AG10803 (cell line): ENCODE measurements around the gene THAP6.
A peak's percentile ranks its signal among the peaks of the same experiment; 100 is the strongest.

ENCODE experiments used
- DNase-seq: peaks from one replicate; pipeline ENCODE4 v3.0.0; 2010; ENCODE audit warnings: low read depth
- H3K4me3 ChIP-seq: 2 replicates; pipeline ENCODE4 v1.5.1; 2011; ENCODE audit warnings: mild to moderate bottlenecking, low read length, control low read depth
- TF ChIP-seq, protein P1 (sequence below): conservative IDR thresholded peaks from 2 replicates; pipeline ENCODE4 v1.5.1; 2011; ENCODE audit warnings: mild to moderate bottlenecking, low read length, control low read depth, inconsistent platforms

Gene THAP6

DNA sequence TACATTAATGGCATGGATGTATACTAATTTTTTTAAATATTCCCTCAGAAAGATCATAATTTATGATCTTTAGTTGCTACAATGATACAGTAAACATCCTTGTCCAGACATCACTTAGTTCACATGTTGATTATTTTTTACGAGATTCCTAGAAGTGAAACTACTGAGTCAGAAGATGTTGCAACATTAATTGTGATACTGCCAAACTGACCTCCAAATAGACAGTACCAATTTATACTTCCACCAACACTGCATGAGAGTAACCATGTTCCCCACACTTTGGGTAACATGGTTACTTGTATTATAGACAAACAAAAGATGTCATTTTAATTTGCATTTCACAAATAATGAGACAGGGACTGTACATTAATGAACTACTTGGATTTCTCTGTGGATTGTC lies 19.7 kb upstream of the THAP6 start:
- no peak overlapping the region for H3K4me3 ChIP-seq
- TF ChIP-seq, protein P1, sequence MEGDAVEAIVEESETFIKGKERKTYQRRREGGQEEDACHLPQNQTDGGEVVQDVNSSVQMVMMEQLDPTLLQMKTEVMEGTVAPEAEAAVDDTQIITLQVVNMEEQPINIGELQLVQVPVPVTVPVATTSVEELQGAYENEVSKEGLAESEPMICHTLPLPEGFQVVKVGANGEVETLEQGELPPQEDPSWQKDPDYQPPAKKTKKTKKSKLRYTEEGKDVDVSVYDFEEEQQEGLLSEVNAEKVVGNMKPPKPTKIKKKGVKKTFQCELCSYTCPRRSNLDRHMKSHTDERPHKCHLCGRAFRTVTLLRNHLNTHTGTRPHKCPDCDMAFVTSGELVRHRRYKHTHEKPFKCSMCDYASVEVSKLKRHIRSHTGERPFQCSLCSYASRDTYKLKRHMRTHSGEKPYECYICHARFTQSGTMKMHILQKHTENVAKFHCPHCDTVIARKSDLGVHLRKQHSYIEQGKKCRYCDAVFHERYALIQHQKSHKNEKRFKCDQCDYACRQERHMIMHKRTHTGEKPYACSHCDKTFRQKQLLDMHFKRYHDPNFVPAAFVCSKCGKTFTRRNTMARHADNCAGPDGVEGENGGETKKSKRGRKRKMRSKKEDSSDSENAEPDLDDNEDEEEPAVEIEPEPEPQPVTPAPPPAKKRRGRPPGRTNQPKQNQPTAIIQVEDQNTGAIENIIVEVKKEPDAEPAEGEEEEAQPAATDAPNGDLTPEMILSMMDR, result no peak
- DNase-seq, result peak; percentile 84

DNA sequence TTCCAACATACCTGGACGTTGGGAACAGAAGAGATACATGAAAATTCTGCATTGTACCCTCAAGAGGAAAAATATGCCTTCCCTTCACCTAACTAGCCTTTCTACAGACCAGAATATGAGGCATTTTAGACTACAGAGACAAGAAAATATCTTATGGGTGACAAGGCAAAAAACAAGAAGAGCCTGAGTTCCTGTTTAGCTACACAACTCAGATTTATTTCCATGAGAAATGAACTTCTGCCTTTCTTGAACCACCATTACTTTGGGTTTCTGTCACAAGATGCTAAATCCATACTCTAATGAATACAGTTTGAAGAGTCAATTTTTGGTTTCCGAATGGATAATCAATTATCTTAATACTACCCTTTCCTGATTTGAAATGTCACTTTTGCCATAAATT lies 18.8 kb upstream of the THAP6 start:
- H3K4me3 ChIP-seq, result no peak overlapping the region
- TF ChIP-seq, protein P1, result no peak
- DNase-seq, result no peak

GRCh38 chr4:75496406-75496805 lies 17.9 kb upstream of the THAP6 start:
- no peak overlapping the region for H3K4me3 ChIP-seq
- DNase-seq, result no peak
- TF ChIP-seq, protein P1, result no peak

- TF ChIP-seq, protein P1, result no peak
- H3K4me3 ChIP-seq, result no peak overlapping the region
- peak; percentile 20 for DNase-seq
These were observed 17.1 kb upstream of the THAP6 start for GRCh38 chr4:75497133-75497532.

- DNase-seq, result no peak
- TF ChIP-seq, protein P1, result no peak
- H3K4me3 ChIP-seq, result no peak overlapping the region
These were observed 16.2 kb upstream of the THAP6 start for GRCh38 chr4:75498041-75498440.

GRCh38 chr4:75499900-75500299 lies 14.4 kb upstream of the THAP6 start:
- TF ChIP-seq, protein P1, result no peak
- no peak for DNase-seq
- no peak overlapping the region for H3K4me3 ChIP-seq

GRCh38 chr4:75502671-75503070 lies 11.6 kb upstream of the THAP6 start:
- H3K4me3 ChIP-seq, result no peak overlapping the region
- DNase-seq, result no peak
- TF ChIP-seq, protein P1, result no peak
